GM21381 (cell line): ENCODE results near the gene PHLDA1.
A peak's percentile ranks its signal among the peaks of the same experiment; 100 is the strongest.

ENCODE experiments used
- ATAC-seq: cut with Tn5 transposase; IDR thresholded peaks from one replicate; pipeline ENCODE4 v1.9.1; 2021; ENCODE audit warnings: mild to moderate bottlenecking, moderate library complexity; ENCODE audit not compliant: unreplicated experiment

Gene PHLDA1

DNA sequence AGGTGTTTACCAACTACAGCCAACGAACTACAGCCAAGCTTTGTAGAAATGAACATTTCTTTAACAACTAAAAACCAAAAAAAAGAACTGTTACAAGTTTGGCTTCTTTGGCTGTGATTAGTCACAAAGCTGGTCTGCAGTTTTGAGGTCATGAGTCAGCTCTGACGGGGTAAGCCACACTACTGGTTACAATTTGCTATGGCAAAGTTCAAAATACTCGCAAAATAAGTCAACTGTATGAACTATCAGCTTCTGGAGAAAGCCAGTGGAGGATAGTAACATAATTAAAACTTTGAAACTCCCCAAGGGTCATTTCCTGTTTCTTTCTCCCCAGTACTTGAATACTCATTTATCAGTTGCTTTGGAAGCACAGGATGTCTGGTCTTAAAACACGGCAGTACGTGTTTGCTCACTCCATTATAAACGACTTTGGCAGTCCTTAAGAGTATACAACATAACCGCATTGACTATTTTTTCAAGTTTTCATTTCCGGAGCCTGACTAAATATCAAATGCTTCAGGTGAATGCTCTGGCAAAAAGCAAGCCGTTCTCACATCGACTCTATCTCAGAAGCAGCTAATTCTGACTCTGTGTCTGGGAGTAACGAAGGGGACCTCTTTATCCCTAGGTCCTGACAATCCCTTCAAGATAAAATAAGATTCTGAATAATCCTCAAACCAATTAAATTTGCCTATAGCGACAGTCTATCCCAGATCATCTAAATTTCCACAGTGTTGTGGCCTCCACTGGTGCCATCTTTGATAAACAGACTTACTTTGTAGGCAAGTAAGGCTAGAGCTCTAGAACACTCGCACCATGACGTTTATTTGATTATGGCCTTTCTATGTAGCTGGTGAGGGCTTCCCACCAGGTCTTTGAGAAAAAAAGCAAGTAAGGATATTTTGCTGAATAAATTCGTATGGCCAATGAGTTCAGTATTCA lies 10.6 kb downstream of the PHLDA1 start:
- peak; percentile 39 for ATAC-seq

DNA sequence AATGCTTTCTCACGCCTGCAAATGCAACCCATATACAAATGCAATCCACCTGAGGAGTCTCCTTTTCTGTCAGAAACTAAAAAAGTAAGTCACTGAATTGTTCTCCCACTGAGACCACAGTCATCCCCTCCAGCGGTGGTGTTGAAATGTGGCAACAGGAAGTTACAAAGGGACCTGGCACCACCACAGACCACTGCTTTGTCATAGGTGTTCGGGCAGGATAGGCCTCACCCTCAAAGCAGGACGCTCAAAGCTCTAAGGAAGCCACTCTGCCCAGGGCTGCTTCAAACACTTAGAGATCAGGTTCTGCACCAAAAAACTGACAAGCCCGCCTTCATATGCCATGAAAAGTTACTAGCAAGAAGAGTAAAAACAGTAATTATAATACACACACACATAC lies 11.3 kb downstream of the PHLDA1 start:
- peak; percentile 71 for ATAC-seq

DNA sequence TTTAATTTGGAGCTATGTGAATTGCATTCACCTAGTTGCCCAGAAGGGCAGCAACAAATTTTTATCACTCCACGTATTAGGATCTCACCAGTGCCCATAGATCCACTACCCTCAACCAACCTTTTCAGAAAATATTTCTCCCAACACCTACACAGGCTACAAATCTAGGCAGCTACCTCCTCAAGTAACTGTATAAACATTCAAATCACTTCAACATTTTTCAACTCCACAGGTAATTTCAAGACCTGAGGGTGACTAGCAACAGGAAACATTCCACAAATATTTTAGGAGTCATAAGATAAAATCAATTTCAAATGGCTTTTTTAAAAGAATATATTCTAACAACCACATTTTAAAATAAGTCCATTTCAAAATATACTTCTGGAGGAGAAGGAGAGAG lies 12.9 kb downstream of the PHLDA1 start:
- ATAC-seq, result no peak

DNA sequence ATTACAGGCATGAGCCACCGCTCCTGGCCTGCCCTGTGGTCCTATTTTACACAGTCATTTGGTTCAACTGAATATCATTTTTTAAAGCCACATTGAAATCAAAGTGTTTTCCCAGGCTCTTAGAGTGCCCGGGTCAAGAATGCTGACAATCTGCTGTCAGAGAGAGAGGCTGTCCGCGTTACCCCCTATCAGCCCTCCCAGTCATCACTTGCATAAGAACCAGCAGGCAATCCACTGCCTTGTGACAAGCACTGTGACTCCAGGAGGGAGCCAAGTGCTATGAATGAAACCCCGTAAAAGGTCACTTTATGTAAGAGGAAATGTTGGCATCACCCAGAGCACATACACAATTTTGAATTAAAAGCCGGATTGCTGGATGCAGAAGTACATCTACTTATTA lies 13.5 kb downstream of the PHLDA1 start:
- no peak for ATAC-seq

DNA sequence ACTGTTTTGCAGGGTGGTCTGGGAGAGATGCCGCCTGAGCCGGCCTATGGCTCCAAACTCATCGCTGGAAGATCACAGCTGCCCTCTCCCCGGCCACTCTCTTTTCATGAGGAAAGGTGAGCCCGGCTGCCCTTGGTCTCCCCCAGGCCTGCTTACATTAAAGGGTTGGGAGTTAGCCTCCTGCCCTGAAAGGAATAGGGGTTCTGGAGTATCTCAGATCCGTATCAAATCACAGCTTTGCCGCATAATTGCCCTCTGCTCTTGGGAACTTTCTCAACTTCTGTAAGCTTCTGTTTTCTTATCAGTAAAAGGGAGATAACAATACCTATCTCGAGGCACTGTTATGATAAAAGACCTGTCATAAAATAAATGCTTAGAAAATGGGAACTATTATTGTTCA lies 17.6 kb downstream of the PHLDA1 start:
- no peak for ATAC-seq

DNA sequence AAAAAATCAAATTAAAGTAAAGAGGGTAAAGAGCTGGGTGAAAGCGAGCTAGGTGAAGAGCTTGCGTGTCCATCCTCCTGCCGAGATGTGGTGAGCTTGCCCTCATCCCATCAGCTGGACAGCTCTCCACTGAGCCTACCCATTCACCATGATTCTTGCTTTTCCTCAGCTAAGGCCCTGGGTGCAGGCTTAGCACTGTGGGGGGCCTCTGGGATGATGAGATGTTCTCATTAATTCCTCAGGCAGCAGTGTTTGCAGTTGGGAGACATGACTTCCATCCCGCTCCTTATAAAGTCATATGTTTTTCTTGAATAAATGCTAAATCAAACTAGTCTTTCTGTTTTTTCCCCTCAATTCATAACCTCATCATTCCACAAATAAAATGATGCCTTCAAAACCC lies 18.0 kb downstream of the PHLDA1 start:
- no peak for ATAC-seq

DNA sequence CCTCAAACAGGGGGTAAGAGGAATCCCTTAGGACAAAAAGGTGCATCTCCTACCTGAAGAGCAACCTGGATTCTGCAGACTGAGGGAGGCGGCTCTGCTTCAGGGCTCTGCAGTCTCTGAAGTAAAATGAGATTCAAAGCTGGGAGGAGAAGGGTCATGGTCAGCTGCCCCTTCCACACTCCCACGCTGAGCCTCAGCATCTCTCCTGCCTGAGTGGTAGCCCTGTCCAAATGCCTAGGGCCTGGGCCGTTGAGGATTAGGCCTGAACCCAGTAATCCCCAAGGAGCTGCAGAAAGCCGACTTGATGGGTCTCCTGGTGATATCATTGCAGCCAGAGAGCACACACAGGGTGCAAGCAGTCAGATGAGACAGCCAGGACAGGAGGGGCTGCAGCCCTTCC lies 18.9 kb downstream of the PHLDA1 start:
- no peak for ATAC-seq

DNA sequence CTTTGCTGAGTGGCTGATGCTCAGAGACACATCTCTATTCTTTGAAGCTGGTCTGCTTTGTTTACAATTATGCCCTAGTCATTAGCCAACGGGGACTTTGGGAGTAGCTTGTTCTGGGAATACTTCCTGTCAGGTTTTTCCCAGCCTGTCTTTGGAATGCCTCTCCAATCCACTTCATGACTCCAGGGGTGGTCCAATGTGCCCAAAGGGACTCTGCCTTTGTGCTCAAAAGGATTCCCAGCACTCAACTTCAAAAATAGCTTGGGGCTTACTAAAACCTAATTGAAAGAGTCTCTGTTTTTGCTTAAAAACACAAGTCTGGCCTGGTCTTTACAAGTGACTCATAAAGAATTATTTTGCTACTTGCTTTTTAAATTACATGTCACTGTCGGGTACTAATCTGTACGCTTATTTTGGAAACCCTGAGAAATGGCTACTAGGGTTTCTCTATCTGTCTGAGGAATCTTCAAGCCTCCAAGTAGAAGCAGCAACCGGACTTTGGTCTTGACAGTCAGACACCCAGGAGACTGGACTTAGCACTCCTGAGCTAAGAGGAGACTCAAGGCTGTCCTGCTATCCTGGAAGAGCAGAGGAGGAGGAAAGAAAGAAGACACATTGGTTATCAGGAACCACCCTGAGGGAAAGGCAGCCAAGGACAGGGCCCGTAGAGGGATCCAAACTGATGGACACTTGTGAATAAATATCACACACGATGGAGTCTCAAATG lies 20.7 kb downstream of the PHLDA1 start:
- ATAC-seq, result no peak

DNA sequence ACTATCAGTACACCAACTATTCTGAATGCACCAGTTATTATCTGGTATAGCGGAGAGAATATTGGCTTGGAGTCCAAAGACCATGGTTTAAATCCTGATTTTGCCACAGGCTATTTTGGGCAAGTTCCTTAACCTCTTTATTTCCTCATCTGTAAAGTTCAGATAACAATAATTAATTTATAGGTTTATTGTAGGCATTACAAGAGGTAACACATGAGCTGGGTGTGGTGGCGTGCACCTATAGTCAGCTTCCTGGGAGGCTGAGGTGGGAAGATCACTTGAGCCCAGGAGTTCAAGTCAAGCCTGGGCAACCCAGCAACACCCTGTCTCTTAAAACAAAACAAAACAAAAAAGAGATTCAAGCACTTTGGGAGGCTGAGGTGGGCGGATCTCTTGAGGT lies 23.1 kb downstream of the PHLDA1 start:
- no peak for ATAC-seq

DNA sequence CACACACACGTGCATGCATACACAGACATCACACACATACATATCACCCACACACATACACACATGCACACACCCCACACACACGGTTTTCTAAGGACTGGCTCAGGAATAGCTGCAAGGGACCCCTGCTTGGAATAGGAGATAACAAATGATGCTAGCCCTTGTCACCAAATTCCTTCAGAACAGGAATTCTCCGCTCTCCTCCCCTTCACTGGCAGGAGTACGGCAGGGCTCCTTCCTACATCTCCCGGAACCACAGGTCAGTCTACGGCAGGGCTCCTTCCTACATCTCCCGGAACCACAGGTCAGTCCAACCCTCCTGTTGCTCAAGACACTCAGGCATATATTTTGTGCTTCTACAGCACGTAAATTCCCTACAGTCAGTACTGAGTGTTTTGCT lies 23.9 kb downstream of the PHLDA1 start:
- ATAC-seq, result no peak

DNA sequence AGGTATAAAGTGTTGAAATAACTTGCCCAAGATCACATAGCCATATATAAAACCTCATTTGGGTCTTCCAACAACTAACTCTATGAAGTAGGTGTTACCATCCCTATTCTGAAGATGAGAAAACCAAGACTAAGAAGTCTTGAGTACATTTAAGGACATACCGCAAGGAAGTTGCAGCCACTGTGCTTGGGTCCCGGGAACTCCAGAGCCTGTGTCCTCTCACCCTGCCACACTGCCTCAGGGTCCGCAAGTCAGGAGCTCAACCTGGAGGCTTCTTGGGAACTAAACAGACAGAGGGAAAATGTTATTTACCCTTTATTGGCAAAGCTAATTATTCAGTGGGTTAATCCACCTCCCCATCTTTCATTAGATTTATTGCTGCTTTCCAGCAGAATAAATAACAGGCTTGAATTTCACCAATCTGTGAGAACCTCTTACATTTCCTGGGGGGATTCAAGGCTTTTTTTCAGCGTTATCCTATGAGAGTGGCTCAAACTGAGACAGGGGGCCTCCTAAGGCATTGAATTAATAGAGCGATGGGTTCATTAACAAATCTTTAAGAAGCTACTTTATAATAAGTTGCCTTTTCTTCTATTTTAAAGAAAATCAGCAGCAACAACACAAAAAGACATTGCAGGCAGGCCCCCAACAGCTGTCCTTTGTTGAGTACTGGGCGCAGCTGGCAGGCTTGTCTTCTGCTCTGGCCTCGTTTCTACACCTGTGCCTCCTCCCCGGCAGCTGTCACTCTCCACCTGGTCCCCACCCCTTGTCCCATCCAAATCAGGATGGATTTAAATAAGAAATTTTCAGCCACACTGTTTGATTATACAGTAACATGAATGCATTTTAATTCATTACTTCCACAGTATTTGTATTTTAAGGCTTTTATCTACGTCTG lies 25.3 kb downstream of the PHLDA1 start:
- ATAC-seq, result no peak

DNA sequence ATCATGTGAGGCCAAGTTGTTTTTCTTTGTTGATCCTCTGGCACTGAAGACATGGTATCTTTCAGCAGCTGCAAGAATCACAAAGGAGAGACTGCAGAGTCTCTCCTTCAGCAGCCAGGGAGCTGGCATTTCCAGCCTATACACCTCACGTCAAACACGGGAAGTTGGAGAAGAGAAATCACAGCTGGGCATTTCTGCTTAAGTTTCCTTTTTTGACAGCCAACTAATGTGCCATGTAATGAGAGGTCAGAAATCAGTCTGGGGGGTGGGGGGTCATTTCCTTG lies 28.3 kb downstream of the PHLDA1 start:
- ATAC-seq, result no peak

DNA sequence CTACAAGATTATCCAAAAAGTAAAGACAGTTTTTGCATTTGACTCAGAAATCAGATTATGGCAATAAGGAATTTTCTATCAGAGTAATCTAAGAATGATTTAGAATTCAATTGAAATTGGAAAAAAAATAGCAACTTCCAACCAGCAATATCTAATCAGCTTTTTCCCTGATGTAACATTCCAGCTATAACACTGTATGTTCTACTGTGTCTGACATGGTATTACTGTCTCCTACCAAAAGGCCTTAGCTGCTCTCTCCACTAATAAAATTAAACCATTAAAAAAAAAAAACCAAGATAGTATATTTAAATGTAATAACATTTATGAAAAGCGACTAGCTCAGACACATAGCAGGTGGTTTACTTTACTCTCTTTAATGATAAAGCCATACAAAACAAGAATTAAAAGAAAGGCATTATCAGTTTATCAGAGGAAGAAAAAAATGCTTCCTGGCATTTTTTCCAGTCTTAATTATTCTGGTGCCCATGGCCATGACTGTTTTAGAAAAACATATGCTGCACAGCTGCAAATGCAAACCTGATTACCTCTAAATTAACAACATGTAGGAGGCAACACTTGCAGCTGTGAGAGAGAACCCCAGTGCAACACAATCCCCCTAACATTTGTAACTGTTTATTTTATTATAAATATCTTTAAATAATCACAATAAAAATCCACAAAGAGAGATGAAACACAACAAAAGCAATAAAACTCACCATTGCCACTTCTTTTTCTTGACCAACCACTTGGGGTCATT lies 28.8 kb downstream of the PHLDA1 start:
- ATAC-seq, result no peak

DNA sequence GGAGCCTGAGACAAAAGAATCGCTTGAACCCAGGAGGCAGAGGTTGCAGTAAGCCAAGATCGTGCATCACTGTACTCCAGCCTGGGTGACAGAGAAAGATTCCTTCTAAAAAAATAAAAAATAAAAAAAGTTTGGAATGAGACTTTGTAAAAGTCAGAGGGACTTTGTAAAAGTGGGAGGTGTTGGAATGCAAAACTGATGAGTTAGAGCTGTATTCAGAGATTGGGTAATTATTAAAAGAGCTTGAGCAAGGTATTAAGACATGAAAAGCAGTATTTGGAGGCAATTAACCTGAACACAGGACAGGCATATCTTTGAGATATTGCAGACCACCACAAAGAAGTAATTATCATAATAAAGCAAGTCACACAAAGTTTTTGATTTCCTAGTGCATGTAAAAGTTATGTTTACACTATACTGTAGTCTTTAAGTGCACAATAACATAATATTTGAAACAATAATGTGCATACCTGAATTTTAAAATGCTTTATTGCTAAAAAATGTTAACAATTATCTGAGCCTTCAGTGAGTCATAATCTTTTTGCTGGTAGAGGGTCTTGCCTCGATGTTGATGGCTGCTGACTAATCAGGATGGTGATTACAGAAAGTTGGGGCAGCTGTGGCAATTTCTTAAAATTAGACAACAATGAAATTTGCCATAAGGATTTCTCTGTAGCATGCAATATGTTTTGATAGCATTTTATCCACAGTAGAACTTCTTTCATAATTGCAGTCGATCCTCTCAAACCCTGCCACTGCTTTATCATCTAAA lies 33.1 kb downstream of the PHLDA1 start:
- ATAC-seq, result no peak

DNA sequence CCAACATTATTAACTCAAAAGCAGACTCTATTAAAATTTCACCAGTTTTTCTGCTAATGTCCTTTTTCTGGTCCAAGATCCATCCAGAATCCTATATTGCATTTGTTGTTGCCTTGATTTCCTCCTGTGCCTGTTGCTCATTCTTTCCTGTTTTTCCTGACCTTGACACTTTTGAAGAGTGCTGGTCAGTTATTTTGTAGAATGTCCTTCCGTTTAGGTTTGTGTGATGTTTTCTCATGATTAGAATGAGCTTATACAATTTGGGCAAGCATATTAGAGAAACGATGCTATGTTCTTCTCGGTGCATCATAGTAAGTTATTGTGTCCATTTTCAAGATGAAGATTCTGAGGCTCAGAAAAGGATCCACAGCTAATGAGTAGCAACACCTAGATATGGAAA lies 33.9 kb downstream of the PHLDA1 start:
- ATAC-seq, result no peak

DNA sequence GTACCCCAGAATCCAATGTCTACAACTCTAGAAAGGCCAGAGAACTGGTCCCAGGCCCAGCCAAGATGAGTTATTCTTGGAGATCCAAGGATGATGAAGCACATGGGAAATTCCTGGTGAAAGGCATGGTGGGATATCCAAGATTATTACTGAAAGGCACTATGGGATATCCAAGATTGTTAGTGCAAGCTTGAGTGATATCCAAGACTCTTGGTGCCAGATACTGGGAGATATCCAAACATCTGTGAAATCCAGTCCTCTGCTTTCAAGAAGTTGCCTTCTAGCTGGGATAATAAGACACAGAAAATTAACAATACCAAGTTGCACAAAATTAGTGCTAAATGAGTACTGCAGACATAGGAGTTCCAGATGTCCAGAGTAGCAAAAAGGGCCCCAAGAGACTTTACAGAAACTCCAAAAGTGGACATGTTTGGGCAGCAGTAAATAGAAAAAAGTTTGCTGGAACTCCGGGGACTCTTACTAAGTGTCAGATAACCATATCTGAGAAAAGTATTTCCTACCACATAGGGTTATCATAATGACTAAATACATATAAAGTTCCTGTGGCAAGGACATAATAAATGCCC lies 34.6 kb downstream of the PHLDA1 start:
- ATAC-seq, result no peak

DNA sequence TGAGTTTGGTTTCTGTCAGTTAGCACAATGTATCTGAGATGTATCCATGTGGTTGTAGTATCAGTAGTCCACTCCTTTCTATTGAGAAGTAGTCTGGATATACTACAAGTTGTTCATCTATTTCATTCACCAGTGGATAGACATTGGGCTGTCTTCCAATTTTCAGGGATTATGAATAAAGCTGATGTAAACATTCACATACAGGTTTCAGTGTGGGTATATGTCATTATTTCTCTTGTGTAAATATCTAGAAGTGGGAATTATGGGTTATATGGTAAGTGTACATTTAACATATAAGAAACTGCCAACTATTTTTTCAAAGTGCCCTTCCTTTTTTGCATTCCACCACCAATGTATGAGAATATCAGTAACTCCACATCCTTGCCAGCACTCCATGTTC lies 35.9 kb downstream of the PHLDA1 start:
- no peak for ATAC-seq

DNA sequence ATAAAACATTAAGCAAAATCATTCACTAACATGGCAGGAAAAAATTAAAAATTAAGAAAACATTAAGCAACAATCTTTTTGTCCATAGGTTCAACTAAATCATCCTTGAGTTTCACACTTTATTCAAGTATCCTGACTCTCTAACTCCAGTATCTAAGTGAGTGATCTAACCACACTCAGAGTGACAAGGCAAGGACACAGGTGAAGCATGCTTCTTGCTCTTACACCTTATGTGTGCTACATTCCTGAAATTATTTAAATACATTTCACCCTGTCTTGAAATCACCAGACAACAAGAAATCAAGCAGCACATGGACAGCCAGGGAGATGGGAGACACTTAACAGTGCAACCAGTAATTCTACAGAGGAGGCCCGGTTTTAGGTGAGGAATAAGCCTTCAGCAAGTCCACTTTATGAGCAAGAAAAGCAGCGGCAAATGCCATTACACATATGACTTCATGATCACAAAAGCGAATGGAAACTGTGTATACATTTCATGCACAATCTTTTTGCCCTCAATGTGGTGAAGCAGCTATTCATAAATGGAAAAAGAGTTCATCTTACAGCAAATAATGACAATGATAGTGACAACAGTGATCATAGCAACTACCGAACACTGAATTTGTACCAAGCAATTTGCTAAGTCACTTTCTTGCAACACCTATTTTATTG lies 37.4 kb downstream of the PHLDA1 start:
- no peak for ATAC-seq

DNA sequence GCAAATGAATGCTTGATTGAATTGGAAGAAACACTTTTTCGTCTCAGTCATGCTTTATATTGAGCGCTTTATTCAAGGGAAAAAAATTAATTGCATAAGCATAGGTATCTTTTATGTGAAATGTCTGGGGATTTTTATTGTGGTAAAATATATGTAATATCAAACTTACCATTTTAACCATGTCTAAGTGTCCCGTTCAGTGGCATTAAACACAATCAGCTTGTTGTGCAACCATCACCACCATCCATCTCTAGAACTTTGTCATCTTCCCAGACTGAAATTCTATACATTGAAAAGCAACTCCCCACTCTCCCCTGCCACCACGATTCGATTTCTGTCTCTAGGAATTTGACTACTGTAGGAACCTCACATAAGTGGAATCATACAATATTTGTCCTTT lies 39.8 kb downstream of the PHLDA1 start:
- ATAC-seq, result no peak
